K562 (cell line): Measurements from ENCODE around the gene PRDM11. TPM values are rescaled to one million over a fixed set of nuclear protein-coding genes. Genes with fewer than 3 reads are reported as not detected.
A peak's percentile ranks its signal among the peaks of the same experiment; 100 is the strongest.

Experiments
- ATAC-seq: fragments of 200-7000 bp; cut with Tn5 transposase; 3 replicates; pipeline ENCODE4 v1.9.1; 2020; ENCODE audit warnings: moderate library complexity
- BruUV-seq: library from RNA; stranded (reverse); fragments of 400-500 nt; replicated peaks from 2 replicates; lab custom pipeline; 2021; lab: Mats Ljungman, UMichigan
- CTCF ChIA-PET: fragments of 300-600 bp; formaldehyde crosslinking; extraction: SDS; loops from one replicate; lab custom pipeline; 2021; ENCODE audit warnings: low intra/inter-chr PET ratio; lab: Yijun Ruan, JAX
- POLR2A ChIA-PET: fragments of 300-600, 350-650 bp; sonication (Branson Sonifier 250); formaldehyde crosslinking; extraction: SDS; loops from one replicate; lab custom pipeline; 2021; ENCODE audit warnings: antibody characterized with exemption, inconsistent platforms; lab: Yijun Ruan, JAX
- DNase-seq, 4 experiments: peaks; one replicate each; pipeline versions ENCODE4 v3.0.0 to v3.0.0-alpha.2; 2011 to 2018; ENCODE audit warnings: low spot score in 3 of 4, mixed read lengths in 3 of 4; ENCODE audit errors: extremely low read depth in 1 of 4
- FAIRE-seq: peaks from 2 replicates; lab custom pipeline; 2011; peaks lifted over from hg19 to GRCh38; lab: Jason Lieb, UNC
- H2AFZ ChIP-seq: 2 replicates; pipeline ENCODE4 v1.6.0; 2011; ENCODE audit warnings: low read depth, low read length, control low read depth, inconsistent platforms
- H3K27ac ChIP-seq: fragments of 200-600 bp; 3 replicates; pipeline ENCODE4 v1.8.0; 2011; ENCODE audit warnings: low read depth, mild to moderate bottlenecking, control low read depth, inconsistent platforms, low read length, moderate library complexity, mixed read lengths; ENCODE audit errors: extremely low read depth
- H3K27me3 ChIP-seq, 2 experiments: fragments of 300-600 bp in 1 of 2; 2 replicates in 1 of 2; 3 replicates in 1 of 2; pipeline versions ENCODE4 v1.6.0 to v1.8.0; 2011; ENCODE audit warnings: inconsistent platforms in 2 of 2, low read length in 2 of 2, mild to moderate bottlenecking in 1 of 2, mixed read lengths in 1 of 2, moderate library complexity in 1 of 2; ENCODE audit not compliant: control insufficient read depth in 2 of 2, insufficient read depth in 2 of 2
- H3K36me3 ChIP-seq: fragments of 300-600 bp; 3 replicates; pipeline ENCODE4 v1.8.0; 2011; ENCODE audit warnings: mild to moderate bottlenecking, low read length, inconsistent platforms; ENCODE audit not compliant: control insufficient read depth, insufficient read depth
- H3K4me1 ChIP-seq, 2 experiments: fragments of 200-600 bp in 1 of 2; replicated peaks in 1 of 2; 2 replicates in 1 of 2; 3 replicates in 1 of 2; pipeline versions ENCODE4 v1.5.1 to v1.8.0; 2011; ENCODE audit warnings: inconsistent platforms in 2 of 2, low read length in 2 of 2, mild to moderate bottlenecking in 1 of 2, mixed read lengths in 1 of 2, moderate library complexity in 1 of 2; ENCODE audit not compliant: control insufficient read depth in 2 of 2, insufficient read depth in 2 of 2
- H3K4me2 ChIP-seq: 2 replicates; pipeline ENCODE4 v1.6.1; 2011; ENCODE audit warnings: low read length, control low read depth, inconsistent platforms, mixed read lengths; ENCODE audit not compliant: insufficient read depth
- H3K4me3 ChIP-seq: fragments of 200-600 bp; sonication (generic), shearing (Covaris generic); 2 replicates; pipeline ENCODE4 v1.5.1; 2016; ENCODE audit warnings: control low read depth, inconsistent platforms
- H3K79me2 ChIP-seq: fragments of 200-600 bp; 3 replicates; pipeline ENCODE4 v1.8.0; 2011; ENCODE audit warnings: low read length, inconsistent platforms; ENCODE audit not compliant: control insufficient read depth, insufficient read depth
- H3K9ac ChIP-seq, 2 experiments: 2 replicates each; pipeline versions ENCODE4 v1.6.0 to v1.6.1; 2011; ENCODE audit warnings: low read depth in 2 of 2, low read length in 2 of 2, control low read depth in 1 of 2, inconsistent platforms in 1 of 2, mild to moderate bottlenecking in 1 of 2, mixed read lengths in 1 of 2; ENCODE audit not compliant: insufficient read depth in 1 of 2
- H3K9me1 ChIP-seq: one replicate; pipeline ENCODE4 v1.6.0; 2011; ENCODE audit warnings: inconsistent platforms, mild to moderate bottlenecking, low read length, moderate library complexity; ENCODE audit not compliant: control insufficient read depth, insufficient read depth
- H3K9me3 ChIP-seq: replicated peaks from 2 replicates; pipeline ENCODE4 v1.5.1; 2011; ENCODE audit warnings: low read depth, low read length, inconsistent platforms; ENCODE audit not compliant: control insufficient read depth, insufficient read depth
- H4K20me1 ChIP-seq: replicated peaks from 2 replicates; pipeline ENCODE4 v1.6.1; 2011; ENCODE audit warnings: low read length, inconsistent platforms, mixed read lengths; ENCODE audit not compliant: control insufficient read depth, insufficient read depth
- ATF7 ChIP-seq: fragments of 450-650 bp; IDR thresholded peaks from 2 replicates; pipeline ENCODE4 v1.7.1; 2014; ENCODE audit warnings: mild to moderate bottlenecking, moderate library complexity
- CCNT2 ChIP-seq: IDR thresholded peaks from 2 replicates; pipeline ENCODE4 v1.6.1; 2011; ENCODE audit warnings: borderline replicate concordance, low read depth, mild to moderate bottlenecking, moderate library complexity, mixed read lengths, low read length; ENCODE audit not compliant: insufficient read length; ENCODE audit errors: extremely low read depth
- FOXM1 ChIP-seq, 2 experiments: fragments of 450-650 bp in 1 of 2; sonication (generic) in 1 of 2; formaldehyde crosslinking in 1 of 2; IDR thresholded peaks; 2 replicates each; pipeline versions ENCODE4 v1.6.1 to v1.9.0; 2017 to 2022; ENCODE audit warnings: low read depth in 2 of 2, mild to moderate bottlenecking in 2 of 2, missing genetic modification reagents in 1 of 2, moderate library complexity in 1 of 2
- HMGN3 ChIP-seq: IDR thresholded peaks from 2 replicates; pipeline ENCODE4 v1.6.1; 2011; ENCODE audit warnings: borderline replicate concordance, low read depth, mild to moderate bottlenecking, mixed read lengths, low read length; ENCODE audit not compliant: insufficient read length; ENCODE audit errors: extremely low read depth
- MBD2 ChIP-seq: sonication (generic); IDR thresholded peaks from 2 replicates; pipeline ENCODE4 v1.6.1; 2016; ENCODE audit warnings: low read depth, borderline replicate concordance
- NR2C2 ChIP-seq, 2 experiments: fragments of 200-800 bp in 1 of 2; sonication (Bioruptor generic) in 1 of 2; sonication (generic) in 1 of 2; formaldehyde crosslinking in 1 of 2; IDR thresholded peaks; 2 replicates each; pipeline versions ENCODE4 v1.6.1 to v1.8.0; 2016 to 2022; ENCODE audit warnings: mild to moderate bottlenecking in 1 of 2, missing compliant biosample characterization in 1 of 2, missing genetic modification characterization in 1 of 2, missing genetic modification reagents in 1 of 2
- RB1 ChIP-seq: fragments of 450-650 bp; IDR thresholded peaks from 2 replicates; pipeline ENCODE4 v1.6.1; 2017; ENCODE audit warnings: low read depth, mild to moderate bottlenecking
- RBM34 ChIP-seq: fragments of 200-400 bp; formaldehyde crosslinking; IDR thresholded peaks from 2 replicates; pipeline ENCODE4 v1.6.1; 2018; ENCODE audit warnings: low read length, borderline replicate concordance; ENCODE audit not compliant: insufficient read depth
- RHOXF2B ChIP-seq: fragments of 250-450 bp; sonication (Bioruptor Pico); conservative IDR thresholded peaks from 2 replicates; pipeline ENCODE4 v1.5.1; 2021
- TAL1 ChIP-seq: fragments of 450-650 bp; IDR thresholded peaks from 2 replicates; pipeline ENCODE4 v1.6.1; 2016; ENCODE audit warnings: mild to moderate bottlenecking
- THAP12 ChIP-seq: fragments of 250-450 bp; sonication (Bioruptor Pico); IDR thresholded peaks from 2 replicates; pipeline ENCODE4 v1.9.0; 2021; ENCODE audit warnings: mild to moderate bottlenecking, inconsistent platforms
- THAP7 ChIP-seq: fragments of 250-450 bp; sonication (Bioruptor Pico); IDR thresholded peaks from 2 replicates; pipeline ENCODE4 v1.5.0; 2021
- YY1 ChIP-seq, 3 experiments: IDR thresholded peaks; 2 replicates each; pipeline ENCODE4 v1.6.1; 2011; ENCODE audit warnings: low read length in 2 of 3, mild to moderate bottlenecking in 2 of 3, moderate library complexity in 2 of 3, borderline replicate concordance in 1 of 3, control low read depth in 1 of 3, low read depth in 1 of 3; ENCODE audit not compliant: insufficient read depth in 3 of 3, insufficient replicate concordance in 2 of 3, control insufficient read depth in 1 of 3, insufficient read length in 1 of 3; ENCODE audit errors: extremely low read depth in 1 of 3
- ZFP30 ChIP-seq: fragments of 250-450 bp; sonication (Bioruptor Pico); IDR thresholded peaks from 2 replicates; pipeline ENCODE4 v1.8.0; 2022; ENCODE audit warnings: moderate library complexity, mild to moderate bottlenecking, inconsistent platforms, borderline replicate concordance
- ZNF766 ChIP-seq: fragments of 200-800 bp; sonication (Bioruptor generic); conservative IDR thresholded peaks from 2 replicates; pipeline ENCODE4 v1.6.1; 2016; ENCODE audit warnings: missing genetic modification characterization, missing compliant biosample characterization
- WGBS: fragments of 100-300 bp; shearing (Covaris generic); methylation state at CpG from one replicate; pipeline ENCODE4 v1.1.6; 2016; ENCODE audit warnings: low coverage, mixed read lengths; ENCODE audit not compliant: insufficient coverage; ENCODE audit errors: missing lambda C conversion rate; 5-methylcytosine and 5-hydroxymethylcytosine counted together
- in situ Hi-C: fragments of 300-500 bp; cut with MboI; formaldehyde crosslinking; loops from 4 replicates; pipeline ENCODE4 v1.15.0; 2018; ENCODE audit warnings: inconsistent platforms, mixed read lengths
- intact Hi-C: fragments of 100-400 bp; cut with micrococcal nuclease; formaldehyde crosslinking; loops from 2 replicates; pipeline ENCODE4 v1.14.2; 2022
- polyA plus RNA-seq, 8 experiments: library from polyadenylated mRNA; depleted of rRNA in 4 of 8; stranded (reverse) in 5 of 8; unstranded in 3 of 8; fragments of >200 nt; fragmentation: Nextera tagmentation in 2 of 8; fragmentation: Illumina TruSeq in 1 of 8; extraction: Ambion mirVana in 2 of 8; extraction: Trizol in 1 of 8; gene quantifications; 2 replicates each; pipeline versions ENCODE4 v1.2.1 to v1.2.3, GENCODE V29; 2011 to 2014; ENCODE audit warnings: inconsistent platforms in 1 of 8, missing spikeins in 1 of 8
- total RNA-seq, 7 experiments: library from RNA; depleted of rRNA in 6 of 7; stranded (reverse); fragments of >200 nt in 6 of 7; fragmentation: Illumina TruSeq in 2 of 7; extraction: Trizol in 2 of 7; gene quantifications; 2 replicates each; pipeline versions ENCODE4 v1.2.1 to v1.2.3, GENCODE V29; 2011 to 2021; ENCODE audit warnings: low replicate concordance in 1 of 7

PRDM11 gene
- total and polyA plus RNA-seq, 9 of the 15 experiments (the other 6 are each of a cell fraction or from before 2014, with no cell fraction given), result 0.01 to 1.1 (median 0.29) TPM

GRCh38 chr11:45147017-45147728 is 734 bp downstream of the PRDM11 start:
- no peaks in the 10 kb centered on the region for H3K36me3 ChIP-seq
- POLR2A ChIA-PET, result interaction anchor here (0.5 to 1.0 kb wide), 2 partner anchors 12 to 20 kb away, joined by 3 read pairs; no protein-coding TSS in a partner anchor
- H3K4me2 ChIP-seq, result peak overlapping the region; percentile 77
- ATAC-seq (peak; percentile 100), FAIRE-seq (peak; percentile 78), DNase-seq (peak; percentile 95 to 99 (median 98))
- H3K4me3 ChIP-seq, result peak overlapping the region; percentile 56
- H3K27me3 ChIP-seq, result peaks cover 8 to 45% of the 10 kb centered on the region in 2 experiments; a peak in 3 of 5 replicates
- no peaks in the 10 kb centered on the region for H4K20me1 ChIP-seq
- CTCF ChIA-PET, result interaction anchor here (0.7 kb wide), 1 partner anchor 618 kb away, joined by 3 read pairs; no protein-coding TSS in a partner anchor
- H3K4me1 ChIP-seq, result peaks cover 0 to 10% of the 10 kb centered on the region in 2 experiments; a peak in 3 of 5 replicates
- WGBS, result 4% methylated on average over 49 of the region's 88 CpGs
- H3K9ac ChIP-seq, result peak overlapping the region; percentile 36 to 91; a peak in 3 of 4 replicates
- no peaks in the 10 kb centered on the region for H3K9me1 ChIP-seq
- no peak overlapping the region for H3K27ac ChIP-seq
- no peaks in the 10 kb centered on the region for H3K79me2 ChIP-seq
- H2AFZ ChIP-seq, result peak overlapping the region; percentile 94
- intact Hi-C loops, result no loop called here
- in situ Hi-C loops, result no loop called here
- BruUV-seq, result no TSS peak
- H3K9me3 ChIP-seq, result no peaks in the 10 kb centered on the region
- TF ChIP-seq CCNT2 (peak; percentile 37), YY1 (IDR thresholded peaks at IDR 0.05; ENCODE audit: borderline replicate concordance in 1 of 3, control insufficient read depth in 1 of 3, extremely low read depth in 1 of 3, insufficient read depth in 3 of 3, insufficient read length in 1 of 3, insufficient replicate concordance in 2 of 3, low read depth in 1 of 3, low read length in 2 of 3) (peak in 1 of 3 experiments; percentile 64), NR2C2 (CRISPR knock-in tag; IDR thresholded peaks at IDR 0.05) (no peak), NR2C2 (tag; IDR thresholded peaks at IDR 0.05) (peak; percentile 31; the same call in 1 of the 2 replicates), TAL1 (no peak), MBD2 (peak; percentile 53; the same call in 1 of the 2 replicates), THAP7 (no peak), THAP12 (0 out of 2 replicates have a peak, but pooled peaks have one; percentile 45), ZNF766 (peak; percentile 84; the same call in 1 of the 2 replicates), RBM34 (no peak), HMGN3 (no peak), ZFP30 (CRISPR knock-in tag) (no peak), ATF7 (peak; percentile 60), RHOXF2B (CRISPR knock-in tag) (no peak), RB1 (peak; percentile 70), FOXM1 (IDR thresholded peaks at IDR 0.05; ENCODE audit: low read depth) (no peak), FOXM1 (CRISPR knock-in tag; IDR thresholded peaks at IDR 0.05; ENCODE audit: low read depth) (0 out of 2 replicates have a peak, but pooled peaks have one; percentile 73)
